Body of pancreas (tissue), 4 donors: ENCODE data around the gene ZC3H7B. TPM values are rescaled to one million over a fixed set of nuclear protein-coding genes. Genes with fewer than 3 reads are reported as not detected.

Experiments used
- ATAC-seq: fragments of 150-250 bp; one replicate; pipeline ENCODE4 v1.9.1; 2016
- DNase-seq, 4 donors: peaks; one replicate each; pipeline ENCODE4 v3.0.0-alpha.2; 2019
- H3K27ac ChIP-seq, 4 donors: fragments of 200-600 bp; sonication (generic); 1 replicate in 3 of 4; 2 replicates in 1 of 4; pipeline versions ENCODE4 v1.5.1 to v1.6.1; 2016 to 2019; ENCODE audit warnings: mild to moderate bottlenecking in 1 of 4, mixed read lengths in 1 of 4, moderate library complexity in 1 of 4
- H3K27me3 ChIP-seq, 2 donors: fragments of 200-600 bp; sonication (generic); one replicate each; pipeline ENCODE4 v1.6.0; 2016; ENCODE audit warnings: mild to moderate bottlenecking in 1 of 2
- H3K36me3 ChIP-seq, 2 donors: fragments of 200-600 bp; sonication (generic); replicated peaks in 1 of 2; 2 replicates each; pipeline ENCODE4 v1.5.1; 2016; ENCODE audit warnings: low read depth in 2 of 2; ENCODE audit not compliant: insufficient read depth in 1 of 2
- H3K4me1 ChIP-seq: fragments of 200-600 bp; sonication (generic); one replicate; pipeline ENCODE4 v1.6.0; 2016
- H3K4me3 ChIP-seq, 2 donors: fragments of 200-600 bp; sonication (generic); 1 replicate in 1 of 2; 2 replicates in 1 of 2; pipeline ENCODE4 v1.5.1; 2016 to 2019
- H3K9me3 ChIP-seq, 3 donors: fragments of 200-600 bp; sonication (generic); 1 replicate in 2 of 3; 2 replicates in 1 of 3; pipeline ENCODE4 v1.5.1; 2016
- CTCF ChIP-seq, 7 experiments: fragments of 450-650 bp in 4 of 7; fragments of 200-600 bp in 3 of 7; sonication (generic) in 3 of 7; IDR thresholded peaks; one replicate each; pipeline ENCODE4 v1.5.1; 2016 to 2019; ENCODE audit warnings: antibody characterized with exemption in 7 of 7
- POLR2A ChIP-seq, 3 donors: fragments of 450-650 bp; IDR thresholded peaks; one replicate each; pipeline ENCODE4 v1.6.1; 2016; ENCODE audit warnings: antibody characterized with exemption in 3 of 3, mild to moderate bottlenecking in 2 of 3
- WGBS, 2 donors: methylation state at CpG; one replicate each; pipeline ENCODE4 v1.1.5; 2017; 5-methylcytosine and 5-hydroxymethylcytosine counted together
- intact Hi-C: fragments of 100-400 bp; cut with DNase I; formaldehyde crosslinking; loops from one replicate; pipeline ENCODE4 v1.15.1; 2023
- total RNA-seq, 2 donors: library from RNA; depleted of rRNA; stranded (reverse); fragments of >200 nt; gene quantifications; one replicate each; pipeline ENCODE4 v1.1.0, GENCODE V29; 2016

ZC3H7B gene
- total RNA-seq, 2 donors from 2014 or later, result 29.8 to 34.3 TPM

GRCh38 chr22:41366323-41367029 is 65.2 kb downstream of the ZC3H7B start:
- 51 to 72% methylated on average over 9 to 17 of the region's 17 CpGs for WGBS, 2 donors
- ATAC-seq, result no peak

GRCh38 chr22:41367039-41367679 is 65.8 kb downstream of the ZC3H7B start:
- DNase-seq (peak; percentile 98 to 100 (median 99)), ATAC-seq (peak; percentile 90)
- Histone ChIP-seq H3K4me3 (peak overlapping the region; percentile 30 to 31), H3K27ac (peak overlapping the region; percentile 89 to 92 (median 90)), H3K36me3 (no peaks in the 10 kb centered on the region), H3K27me3 (no peaks in the 10 kb centered on the region), H3K9me3 (no peaks in the 10 kb centered on the region), H3K4me1 (peaks cover 67% of the 10 kb centered on the region)
- TF ChIP-seq POLR2A (IDR thresholded peaks at IDR 0.05), result peak; percentile 95 to 96 (median 96)
- TF ChIP-seq CTCF (IDR thresholded peaks at IDR 0.05), result peak in 5 of 7 experiments; percentile 8 to 63 (median 51)
- intact Hi-C loops, result no loop called here
- 3% methylated on average over 4 to 21 of the region's 21 CpGs for WGBS, 2 donors

More at GRCh38 chr22:41366323-41367029, 65.2 kb downstream of the ZC3H7B start:
- Histone ChIP-seq H3K4me1 (peaks cover 63% of the 10 kb centered on the region), H3K4me3 (no peak overlapping the region), H3K27ac (peak overlapping the region; percentile 52 to 92 (median 90)), H3K27me3 (no peaks in the 10 kb centered on the region), H3K36me3 (no peaks in the 10 kb centered on the region), H3K9me3 (no peaks in the 10 kb centered on the region)
- intact Hi-C loops, result no loop called here
- TF ChIP-seq CTCF (IDR thresholded peaks at IDR 0.05) (no peak), POLR2A (IDR thresholded peaks at IDR 0.05) (no peak)
- DNase-seq, result no peak

- Histone ChIP-seq H3K4me1 (peaks cover 67% of the 10 kb centered on the region), H3K36me3 (no peaks in the 10 kb centered on the region), H3K4me3 (peak overlapping the region; percentile 30 to 31), H3K27me3 (no peaks in the 10 kb centered on the region), H3K9me3 (no peaks in the 10 kb centered on the region), H3K27ac (peak overlapping the region; percentile 89 to 92 (median 90))
- 13 to 15% methylated on average over 9 to 18 of the region's 18 CpGs for WGBS, 2 donors
- intact Hi-C loops, result no loop called here
- ATAC-seq (peak; percentile 25), DNase-seq (peak; percentile 63 to 77 (median 74))
- peak in 2 of 7 experiments; percentile 7 to 14 for TF ChIP-seq CTCF (IDR thresholded peaks at IDR 0.05)
- TF ChIP-seq POLR2A (IDR thresholded peaks at IDR 0.05), result no peak
These were observed 66.6 kb downstream of the ZC3H7B start for GRCh38 chr22:41367680-41368542.

GRCh38 chr22:41368543-41369423 is 67.5 kb downstream of the ZC3H7B start:
- Histone ChIP-seq H3K9me3 (no peaks in the 10 kb centered on the region), H3K4me1 (peaks cover 67% of the 10 kb centered on the region), H3K4me3 (peak overlapping the region; percentile 30 to 31), H3K36me3 (no peaks in the 10 kb centered on the region), H3K27ac (peak overlapping the region; percentile 89 to 92 (median 90)), H3K27me3 (no peaks in the 10 kb centered on the region)
- no peak for TF ChIP-seq CTCF (IDR thresholded peaks at IDR 0.05)
- no peak for TF ChIP-seq POLR2A (IDR thresholded peaks at IDR 0.05)
- no peak for ATAC-seq
- intact Hi-C loops, result no loop called here
- 30% methylated on average over 2 to 19 of the region's 19 CpGs for WGBS, 2 donors
- peak in 3 of 4 donors; percentile 32 to 40 (median 39) for DNase-seq
